IMR-90 (cell line): ENCODE measurements around the gene PSMG4. TPM values are rescaled to one million over a fixed set of nuclear protein-coding genes. Genes with fewer than 3 reads are reported as not detected.

ENCODE experiments used
- ATAC-seq: fragments of 200-7000 bp; cut with Tn5 transposase; 2 replicates; pipeline ENCODE4 v1.9.1; 2020; ENCODE audit warnings: low read depth, mild to moderate bottlenecking, moderate library complexity
- BruUV-seq: library from RNA; stranded (reverse); fragments of 400-500 nt; replicated peaks from 2 replicates; lab custom pipeline; 2021; lab: Mats Ljungman, UMichigan
- CTCF ChIA-PET: fragments of 300-600 bp; formaldehyde crosslinking; extraction: SDS; loops from one replicate; lab custom pipeline; 2021; ENCODE audit warnings: antibody characterized with exemption; lab: Yijun Ruan, JAX
- POLR2A ChIA-PET: fragments of 300-600 bp; sonication (Branson Sonifier 250); formaldehyde crosslinking; loops from one replicate; lab custom pipeline; 2022; ENCODE audit warnings: antibody characterized with exemption; ENCODE audit not compliant: unreplicated experiment; lab: Charles Lee
- DNase-seq: peaks from one replicate; pipeline ENCODE4 v3.0.0; 2013
- H2AFZ ChIP-seq: replicated peaks from 2 replicates; pipeline ENCODE3; 2013; ENCODE audit warnings: low read length, mild to moderate bottlenecking; ENCODE audit not compliant: poor library complexity
- H2AK5ac ChIP-seq: 2 replicates; pipeline ENCODE4 v1.6.1; 2013; ENCODE audit warnings: low read depth, low read length, inconsistent platforms
- H2AK9ac ChIP-seq: replicated peaks from 2 replicates; pipeline ENCODE3; 2013; ENCODE audit warnings: mild to moderate bottlenecking, low read depth, low read length, moderate library complexity; ENCODE audit not compliant: poor library complexity
- H2BK120ac ChIP-seq: 2 replicates; pipeline ENCODE4 v1.6.1; 2013; ENCODE audit warnings: low read depth, low read length, inconsistent platforms
- H2BK15ac ChIP-seq: 3 replicates; pipeline ENCODE4 v1.6.1; 2013; ENCODE audit warnings: low read depth, low read length, inconsistent platforms
- H2BK20ac ChIP-seq: 2 replicates; pipeline ENCODE4 v1.6.1; 2013; ENCODE audit warnings: low read depth, mild to moderate bottlenecking, inconsistent platforms, low read length, moderate library complexity
- H2BK5ac ChIP-seq: 2 replicates; pipeline ENCODE4 v1.6.1; 2013; ENCODE audit warnings: mild to moderate bottlenecking, low read depth, low read length, inconsistent platforms; ENCODE audit not compliant: poor library complexity, severe bottlenecking
- H3K14ac ChIP-seq: replicated peaks from 2 replicates; pipeline ENCODE4 v1.6.1; 2013; ENCODE audit warnings: low read depth, low read length, inconsistent platforms
- H3K18ac ChIP-seq: 2 replicates; pipeline ENCODE4 v1.6.1; 2013; ENCODE audit warnings: low read depth, low read length, control low read depth
- H3K23ac ChIP-seq: 2 replicates; pipeline ENCODE4 v1.6.1; 2013; ENCODE audit warnings: low read depth, low read length, inconsistent platforms
- H3K27ac ChIP-seq: 2 replicates; pipeline ENCODE4 v1.5.1; 2013; ENCODE audit warnings: mild to moderate bottlenecking, control low read depth, low read length; ENCODE audit not compliant: insufficient read depth
- H3K27me3 ChIP-seq: 2 replicates; pipeline ENCODE4 v1.6.1; 2013; ENCODE audit warnings: low read length; ENCODE audit not compliant: control insufficient read depth, insufficient read depth
- H3K36me3 ChIP-seq: 2 replicates; pipeline ENCODE4 v1.6.1; 2013; ENCODE audit warnings: low read length, mixed read lengths; ENCODE audit not compliant: control insufficient read depth, insufficient read depth
- H3K4ac ChIP-seq: 2 replicates; pipeline ENCODE4 v1.6.1; 2013; ENCODE audit warnings: low read depth, low read length, inconsistent platforms
- H3K4me1 ChIP-seq: 2 replicates; pipeline ENCODE4 v1.6.1; 2013; ENCODE audit warnings: low read length, mixed read lengths; ENCODE audit not compliant: control insufficient read depth, insufficient read depth
- H3K4me2 ChIP-seq: 2 replicates; pipeline ENCODE4 v1.6.1; 2013; ENCODE audit warnings: low read depth, mild to moderate bottlenecking, control low read depth, low read length, moderate library complexity
- H3K4me3 ChIP-seq: 2 replicates; pipeline ENCODE4 v1.5.1; 2013; ENCODE audit warnings: low read depth, mild to moderate bottlenecking, control low read depth, low read length, moderate library complexity; ENCODE audit not compliant: insufficient read depth
- H3K56ac ChIP-seq: 2 replicates; pipeline ENCODE4 v1.6.1; 2013; ENCODE audit warnings: low read length, inconsistent platforms; ENCODE audit not compliant: insufficient read depth; ENCODE audit errors: extremely low read depth
- H3K79me1 ChIP-seq, 2 experiments: 2 replicates each; pipeline ENCODE4 v1.6.1; 2013; ENCODE audit warnings: low read length in 2 of 2, inconsistent platforms in 1 of 2, low read depth in 1 of 2
- H3K9ac ChIP-seq: 2 replicates; pipeline ENCODE4 v1.6.1; 2013; ENCODE audit warnings: low read depth, low read length, control low read depth
- H3K9me1 ChIP-seq: 2 replicates; pipeline ENCODE4 v1.6.1; 2013; ENCODE audit warnings: low read length, inconsistent platforms; ENCODE audit not compliant: insufficient read depth
- H3K9me3 ChIP-seq: 2 replicates; pipeline ENCODE4 v1.6.1; 2013; ENCODE audit warnings: low read length; ENCODE audit not compliant: control insufficient read depth, insufficient read depth
- H4K20me1 ChIP-seq: 2 replicates; pipeline ENCODE4 v1.6.1; 2013; ENCODE audit warnings: low read length, inconsistent platforms; ENCODE audit not compliant: insufficient read depth
- H4K5ac ChIP-seq: 2 replicates; pipeline ENCODE4 v1.6.1; 2013; ENCODE audit warnings: mild to moderate bottlenecking, low read depth, low read length, control low read depth
- H4K8ac ChIP-seq, 2 experiments: 2 replicates each; pipeline ENCODE4 v1.6.1; 2013; ENCODE audit warnings: low read depth in 2 of 2, low read length in 2 of 2, control low read depth in 1 of 2, inconsistent platforms in 1 of 2
- H4K91ac ChIP-seq: 2 replicates; pipeline ENCODE4 v1.6.1; 2013; ENCODE audit warnings: low read depth, low read length, inconsistent platforms; ENCODE audit not compliant: insufficient read depth
- BHLHE40 ChIP-seq: fragments of 150-350 bp; IDR thresholded peaks from 2 replicates; pipeline ENCODE4 v1.6.1; 2016; ENCODE audit warnings: mild to moderate bottlenecking, low read depth, low read length
- CTCF ChIP-seq: conservative IDR thresholded peaks from 2 replicates; pipeline ENCODE4 v1.5.1; 2012; ENCODE audit warnings: mild to moderate bottlenecking, low read depth, low read length, improper control_type of control experiment
- ELK1 ChIP-seq: fragments of 150-350 bp; IDR thresholded peaks from 2 replicates; pipeline ENCODE4 v1.6.1; 2016; ENCODE audit warnings: low read depth, mild to moderate bottlenecking, low read length, moderate library complexity, borderline replicate concordance
- FOS ChIP-seq: fragments of 150-350 bp; IDR thresholded peaks from 2 replicates; pipeline ENCODE4 v1.6.1; 2016; ENCODE audit warnings: low read depth, low read length
- MAFK ChIP-seq: IDR thresholded peaks from 2 replicates; pipeline ENCODE4 v1.6.1; 2012; ENCODE audit warnings: low read depth, low read length, improper control_type of control experiment
- MXI1 ChIP-seq: IDR thresholded peaks from 2 replicates; pipeline ENCODE4 v1.6.1; 2012; ENCODE audit warnings: low read depth, mild to moderate bottlenecking, low read length, moderate library complexity, borderline replicate concordance
- NFE2L2 ChIP-seq: fragments of 150-350 bp; IDR thresholded peaks from 2 replicates; pipeline ENCODE4 v1.6.1; 2016; ENCODE audit warnings: low read depth, mild to moderate bottlenecking, low read length
- RAD21 ChIP-seq: IDR thresholded peaks from 2 replicates; pipeline ENCODE4 v1.6.1; 2012; ENCODE audit warnings: low read length, improper control_type of control experiment
- RCOR1 ChIP-seq: IDR thresholded peaks from 2 replicates; pipeline ENCODE4 v1.6.1; 2012; ENCODE audit warnings: mild to moderate bottlenecking, low read length, improper control_type of control experiment; ENCODE audit not compliant: insufficient replicate concordance
- RFX5 ChIP-seq: IDR thresholded peaks from 2 replicates; pipeline ENCODE4 v1.8.0; 2012; ENCODE audit warnings: low read depth, mild to moderate bottlenecking, low read length, moderate library complexity
- SMC3 ChIP-seq: fragments of 150-350 bp; IDR thresholded peaks from 2 replicates; pipeline ENCODE4 v1.6.1; 2016; ENCODE audit warnings: low read depth, mild to moderate bottlenecking, antibody characterized with exemption, low read length, moderate library complexity
- USF2 ChIP-seq: fragments of 150-350 bp; IDR thresholded peaks from 2 replicates; pipeline ENCODE4 v1.6.1; 2017; ENCODE audit warnings: mild to moderate bottlenecking, antibody characterized with exemption, low read length, low read depth
- WGBS, 2 experiments: methylation state at CpG; one replicate each; pipeline versions ENCODE4 v1.1.5 to v1.1.7; 2013; ENCODE audit warnings: missing lambda C conversion rate in 2 of 2; ENCODE audit not compliant: insufficient read length in 1 of 2; ENCODE audit errors: extremely low coverage in 2 of 2; 5-methylcytosine and 5-hydroxymethylcytosine counted together
- dilution Hi-C: fragments of 300-500 bp; cut with HindIII; formaldehyde crosslinking; loops from one replicate; pipeline ENCODE4 v1.14.3; 2018; ENCODE audit warnings: low sequenced_read_pairs; ENCODE audit not compliant: unreplicated experiment
- in situ Hi-C: fragments of 300-500 bp; cut with MboI; formaldehyde crosslinking; loops from 3 replicates; pipeline ENCODE4 v1.14.3; 2019; ENCODE audit warnings: low sequenced_read_pairs, inconsistent platforms, mixed read lengths
- intact Hi-C: fragments of 100-400 bp; cut with micrococcal nuclease; formaldehyde crosslinking; loops from 2 replicates; pipeline ENCODE4 v1.10.0; 2022
- polyA plus RNA-seq, 3 experiments: library from polyadenylated mRNA; depleted of rRNA; stranded (reverse); fragments of >200 nt; gene quantifications; 2 replicates each; pipeline ENCODE4 v1.2.3, GENCODE V29; 2012; ENCODE audit warnings: low replicate concordance in 1 of 3
- total RNA-seq: library from RNA; depleted of rRNA; stranded (reverse); fragments of >200 nt; gene quantifications from 2 replicates; pipeline ENCODE4 v1.2.3, GENCODE V29; 2012

PSMG4 gene
- total and polyA plus RNA-seq, 2 of the 4 experiments (the other 2 are of a cell fraction) = 5.6 to 13.4 TPM

- no peak overlapping the region for H2BK5ac ChIP-seq
- H3K4ac ChIP-seq = no peak overlapping the region
- H2BK15ac ChIP-seq = no peak overlapping the region
- POLR2A ChIA-PET = no interaction called here
- no peaks in the 10 kb centered on the region; the same call in 1 of the 2 replicates for H3K9me1 ChIP-seq
- no peak overlapping the region for H2AK5ac ChIP-seq
- H3K14ac ChIP-seq = no peak overlapping the region
- CTCF ChIA-PET = no interaction called here
- H2AFZ ChIP-seq = no peak overlapping the region
- intact Hi-C loops = no loop called here
- no peaks in the 10 kb centered on the region for H3K9me3 ChIP-seq
- no peak overlapping the region for H3K4me3 ChIP-seq
- in situ Hi-C loops = no loop called here
- no peak overlapping the region for H4K8ac ChIP-seq
- H3K4me2 ChIP-seq = no peak overlapping the region
- no peak overlapping the region for H3K18ac ChIP-seq
- dilution Hi-C loops = no loop called here
- BruUV-seq = no TSS peak
- no peak overlapping the region for H3K56ac ChIP-seq
- H3K79me1 ChIP-seq = no peaks in the 10 kb centered on the region
- no peaks in the 10 kb centered on the region for H4K20me1 ChIP-seq
- H3K27me3 ChIP-seq = peaks cover 8% of the 10 kb centered on the region
- no peak overlapping the region for H3K23ac ChIP-seq
- no peaks in the 10 kb centered on the region for H3K36me3 ChIP-seq
- no CpG with 5 or more reads among the region's 2 CpGs for WGBS, 2 experiments
- H3K9ac ChIP-seq = no peak overlapping the region
- DNase-seq = no peak
- no peak overlapping the region for H4K91ac ChIP-seq
- no peak overlapping the region for H3K27ac ChIP-seq
- no peak for ATAC-seq
- no peak for TF ChIP-seq BHLHE40
- TF ChIP-seq MXI1 = no peak
- TF ChIP-seq MAFK = no peak
- no peak for TF ChIP-seq ELK1
- no peak for TF ChIP-seq RAD21
- no peak for TF ChIP-seq RCOR1
- no peak for TF ChIP-seq NFE2L2
- TF ChIP-seq CTCF = no peak
- no peak for TF ChIP-seq USF2
- no peak for TF ChIP-seq SMC3
- no peak for TF ChIP-seq RFX5
- TF ChIP-seq FOS = no peak
- no peak overlapping the region for H2BK120ac ChIP-seq
- no peak overlapping the region for H4K5ac ChIP-seq
- no peak overlapping the region for H2AK9ac ChIP-seq
- H2BK20ac ChIP-seq = no peak overlapping the region
- peaks cover 15% of the 10 kb centered on the region for H3K4me1 ChIP-seq
Observed at GRCh38 chr6:3213334-3213695, 45.4 kb upstream of the PSMG4 start.
